HepG2 (cell line): Measurements from ENCODE around the gene SOST. TPM values are rescaled to one million over a fixed set of nuclear protein-coding genes. Genes with fewer than 3 reads are reported as not detected.

Experiments
- BHLHE40 ChIP-seq: IDR thresholded peaks from 2 replicates; pipeline ENCODE4 v1.6.1; 2011; ENCODE audit warnings: low read length, improper control_type of control experiment
- BRCA1 ChIP-seq: sonication (generic); formaldehyde crosslinking; IDR thresholded peaks from 2 replicates; pipeline ENCODE4 v1.4.0; 2020; ENCODE audit warnings: missing genetic modification reagents
- CBFB ChIP-seq: sonication (generic); formaldehyde crosslinking; IDR thresholded peaks from 2 replicates; pipeline ENCODE4 v1.4.0; 2020; ENCODE audit warnings: missing genetic modification reagents
- EEA1 ChIP-seq: sonication (generic); formaldehyde crosslinking; IDR thresholded peaks from 2 replicates; pipeline ENCODE4 v1.5.1; 2020; ENCODE audit warnings: mild to moderate bottlenecking, missing genetic modification reagents, borderline replicate concordance
- GFI1 ChIP-seq: sonication (generic); formaldehyde crosslinking; IDR thresholded peaks from 2 replicates; pipeline ENCODE4 v1.5.0; 2020; ENCODE audit warnings: missing genetic modification reagents, mild to moderate bottlenecking, borderline replicate concordance
- NR2F1 ChIP-seq, 2 experiments: fragments of 450-650 bp in 1 of 2; formaldehyde crosslinking in 1 of 2; IDR thresholded peaks; 2 replicates each; pipeline versions ENCODE4 v1.5.0 to v1.6.1; 2016 to 2020; ENCODE audit warnings: mild to moderate bottlenecking in 1 of 2, missing compliant biosample characterization in 1 of 2, missing genetic modification reagents in 1 of 2, moderate library complexity in 1 of 2
- SP140L ChIP-seq: sonication (generic); formaldehyde crosslinking; IDR thresholded peaks from 2 replicates; pipeline ENCODE4 v1.4.0; 2020; ENCODE audit warnings: missing genetic modification reagents, borderline replicate concordance
- ZNF329 ChIP-seq: sonication (generic); formaldehyde crosslinking; IDR thresholded peaks from 2 replicates; pipeline ENCODE4 v1.9.0; 2021; ENCODE audit warnings: low read depth, mild to moderate bottlenecking, missing genetic modification reagents
- ZNF614 ChIP-seq: IDR thresholded peaks from 2 replicates; pipeline ENCODE4 v1.6.1; 2018; ENCODE audit warnings: missing biosample characterization, missing genetic modification reagents, inconsistent platforms, borderline replicate concordance
- ZNF672 ChIP-seq: sonication (generic); formaldehyde crosslinking; IDR thresholded peaks from 2 replicates; pipeline ENCODE4 v1.8.1; 2022; ENCODE audit warnings: missing genetic modification reagents
- polyA plus RNA-seq, 8 experiments: library from polyadenylated mRNA; depleted of rRNA in 3 of 8; stranded (reverse) in 7 of 8; unstranded in 1 of 8; fragments of >200 nt; fragmentation: Illumina TruSeq in 4 of 8; extraction: Trizol in 4 of 8; gene quantifications; 2 replicates each; pipeline versions ENCODE4 v1.2.1 to v1.2.3, GENCODE V29; 2011 to 2016; ENCODE audit warnings: low read depth in 4 of 8, missing spikeins in 1 of 8, mixed read lengths in 1 of 8; ENCODE audit not compliant: insufficient read depth in 1 of 8
- total RNA-seq, 5 experiments: library from RNA; depleted of rRNA; stranded (reverse); fragments of >200 nt; fragmentation: Illumina TruSeq; extraction: Trizol; gene quantifications; 2 replicates each; pipeline ENCODE4 v1.2.3, GENCODE V29; 2016; ENCODE audit warnings: low read depth in 1 of 5
- TF ChIP-seq, protein P1 (sequence below): sonication (generic); formaldehyde crosslinking; IDR thresholded peaks from 2 replicates; pipeline ENCODE4 v1.4.0; 2020; ENCODE audit warnings: mild to moderate bottlenecking, low read depth, missing genetic modification reagents
- TF ChIP-seq, protein P2 (sequence below), 2 experiments: sonication (generic) in 1 of 2; formaldehyde crosslinking in 1 of 2; IDR thresholded peaks; 2 replicates each; pipeline versions ENCODE4 v1.4.0 to v1.6.1; 2016 to 2020; ENCODE audit warnings: borderline replicate concordance in 1 of 2, low read depth in 1 of 2, mild to moderate bottlenecking in 1 of 2, missing genetic modification reagents in 1 of 2
- TF ChIP-seq, protein P3 (sequence below): sonication (generic); formaldehyde crosslinking; IDR thresholded peaks from 2 replicates; pipeline ENCODE4 v1.5.1; 2020; ENCODE audit warnings: mild to moderate bottlenecking, missing genetic modification reagents, borderline replicate concordance
- TF ChIP-seq, protein P4 (sequence below): sonication (generic); formaldehyde crosslinking; IDR thresholded peaks from 2 replicates; pipeline ENCODE4 v1.5.0; 2020; ENCODE audit warnings: mild to moderate bottlenecking, missing genetic modification reagents, moderate library complexity

Gene SOST
- total and polyA plus RNA-seq, 2 of the 13 experiments (the other 11 are each of a cell fraction or from before 2014, with no cell fraction given): not detected

DNA sequence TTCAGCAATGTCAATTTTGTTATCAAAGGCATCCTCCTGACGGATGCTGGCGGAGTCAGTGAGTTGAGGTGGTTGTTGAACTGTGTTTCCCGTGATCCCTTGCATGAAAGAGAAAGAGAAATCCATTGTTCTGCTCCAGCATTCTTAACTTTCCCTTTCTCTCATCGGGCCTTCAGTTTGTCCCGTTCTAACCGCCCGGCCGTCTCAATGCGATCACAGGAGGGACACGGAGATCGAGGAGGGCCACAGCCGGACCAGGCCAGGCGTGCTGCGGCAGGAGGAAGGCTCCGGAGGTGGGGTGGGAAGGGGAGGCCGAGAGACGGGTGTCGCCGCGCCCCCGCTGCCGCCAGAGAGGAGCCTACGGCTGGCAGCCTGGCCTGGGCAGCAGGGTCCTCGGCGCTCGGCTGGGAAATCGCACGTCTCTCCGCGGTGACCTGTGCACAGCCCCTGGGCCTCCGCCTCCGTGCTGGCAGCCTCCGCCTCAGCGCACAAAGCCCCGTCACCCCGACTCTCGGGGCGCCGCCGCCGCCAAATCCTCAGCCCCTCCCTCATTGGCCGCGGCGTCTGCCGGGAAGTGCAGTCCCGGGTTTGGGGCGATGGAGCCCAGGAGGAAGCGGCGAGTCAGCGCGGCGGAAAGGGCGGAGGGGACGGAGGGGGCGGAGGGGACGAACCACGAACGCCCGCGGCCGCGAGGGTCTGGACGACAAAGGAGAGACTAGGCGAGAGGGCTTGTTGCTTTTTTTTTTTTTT is 38.1 kb downstream of the SOST start (continued):
- TF ChIP-seq CBFB (CRISPR knock-in tag): peak; percentile 13; the same call in 1 of the 2 replicates
- 0 out of 2 replicates have a peak, but pooled peaks have one; percentile 34 for TF ChIP-seq EEA1 (CRISPR knock-in tag)
- TF ChIP-seq, protein P1, sequence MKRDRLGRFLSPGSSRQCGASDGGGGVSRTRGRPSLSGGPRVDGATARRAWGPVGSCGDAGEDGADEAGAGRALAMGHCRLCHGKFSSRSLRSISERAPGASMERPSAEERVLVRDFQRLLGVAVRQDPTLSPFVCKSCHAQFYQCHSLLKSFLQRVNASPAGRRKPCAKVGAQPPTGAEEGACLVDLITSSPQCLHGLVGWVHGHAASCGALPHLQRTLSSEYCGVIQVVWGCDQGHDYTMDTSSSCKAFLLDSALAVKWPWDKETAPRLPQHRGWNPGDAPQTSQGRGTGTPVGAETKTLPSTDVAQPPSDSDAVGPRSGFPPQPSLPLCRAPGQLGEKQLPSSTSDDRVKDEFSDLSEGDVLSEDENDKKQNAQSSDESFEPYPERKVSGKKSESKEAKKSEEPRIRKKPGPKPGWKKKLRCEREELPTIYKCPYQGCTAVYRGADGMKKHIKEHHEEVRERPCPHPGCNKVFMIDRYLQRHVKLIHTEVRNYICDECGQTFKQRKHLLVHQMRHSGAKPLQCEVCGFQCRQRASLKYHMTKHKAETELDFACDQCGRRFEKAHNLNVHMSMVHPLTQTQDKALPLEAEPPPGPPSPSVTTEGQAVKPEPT: peak; percentile 52; the same call in 1 of the 2 replicates
- TF ChIP-seq, protein P2, sequence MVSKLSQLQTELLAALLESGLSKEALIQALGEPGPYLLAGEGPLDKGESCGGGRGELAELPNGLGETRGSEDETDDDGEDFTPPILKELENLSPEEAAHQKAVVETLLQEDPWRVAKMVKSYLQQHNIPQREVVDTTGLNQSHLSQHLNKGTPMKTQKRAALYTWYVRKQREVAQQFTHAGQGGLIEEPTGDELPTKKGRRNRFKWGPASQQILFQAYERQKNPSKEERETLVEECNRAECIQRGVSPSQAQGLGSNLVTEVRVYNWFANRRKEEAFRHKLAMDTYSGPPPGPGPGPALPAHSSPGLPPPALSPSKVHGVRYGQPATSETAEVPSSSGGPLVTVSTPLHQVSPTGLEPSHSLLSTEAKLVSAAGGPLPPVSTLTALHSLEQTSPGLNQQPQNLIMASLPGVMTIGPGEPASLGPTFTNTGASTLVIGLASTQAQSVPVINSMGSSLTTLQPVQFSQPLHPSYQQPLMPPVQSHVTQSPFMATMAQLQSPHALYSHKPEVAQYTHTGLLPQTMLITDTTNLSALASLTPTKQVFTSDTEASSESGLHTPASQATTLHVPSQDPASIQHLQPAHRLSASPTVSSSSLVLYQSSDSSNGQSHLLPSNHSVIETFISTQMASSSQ (IDR thresholded peaks at IDR 0.05; ENCODE audit: low read depth): no peak
- TF ChIP-seq, protein P2 (CRISPR knock-in tag; IDR thresholded peaks at IDR 0.05; ENCODE audit: borderline replicate concordance): peak; percentile 72; the same call in 1 of the 2 replicates
- no peak for TF ChIP-seq BHLHE40
- no peak for TF ChIP-seq NR2F1 (CRISPR knock-in tag; IDR thresholded peaks at IDR 0.05)
- TF ChIP-seq, protein P3, sequence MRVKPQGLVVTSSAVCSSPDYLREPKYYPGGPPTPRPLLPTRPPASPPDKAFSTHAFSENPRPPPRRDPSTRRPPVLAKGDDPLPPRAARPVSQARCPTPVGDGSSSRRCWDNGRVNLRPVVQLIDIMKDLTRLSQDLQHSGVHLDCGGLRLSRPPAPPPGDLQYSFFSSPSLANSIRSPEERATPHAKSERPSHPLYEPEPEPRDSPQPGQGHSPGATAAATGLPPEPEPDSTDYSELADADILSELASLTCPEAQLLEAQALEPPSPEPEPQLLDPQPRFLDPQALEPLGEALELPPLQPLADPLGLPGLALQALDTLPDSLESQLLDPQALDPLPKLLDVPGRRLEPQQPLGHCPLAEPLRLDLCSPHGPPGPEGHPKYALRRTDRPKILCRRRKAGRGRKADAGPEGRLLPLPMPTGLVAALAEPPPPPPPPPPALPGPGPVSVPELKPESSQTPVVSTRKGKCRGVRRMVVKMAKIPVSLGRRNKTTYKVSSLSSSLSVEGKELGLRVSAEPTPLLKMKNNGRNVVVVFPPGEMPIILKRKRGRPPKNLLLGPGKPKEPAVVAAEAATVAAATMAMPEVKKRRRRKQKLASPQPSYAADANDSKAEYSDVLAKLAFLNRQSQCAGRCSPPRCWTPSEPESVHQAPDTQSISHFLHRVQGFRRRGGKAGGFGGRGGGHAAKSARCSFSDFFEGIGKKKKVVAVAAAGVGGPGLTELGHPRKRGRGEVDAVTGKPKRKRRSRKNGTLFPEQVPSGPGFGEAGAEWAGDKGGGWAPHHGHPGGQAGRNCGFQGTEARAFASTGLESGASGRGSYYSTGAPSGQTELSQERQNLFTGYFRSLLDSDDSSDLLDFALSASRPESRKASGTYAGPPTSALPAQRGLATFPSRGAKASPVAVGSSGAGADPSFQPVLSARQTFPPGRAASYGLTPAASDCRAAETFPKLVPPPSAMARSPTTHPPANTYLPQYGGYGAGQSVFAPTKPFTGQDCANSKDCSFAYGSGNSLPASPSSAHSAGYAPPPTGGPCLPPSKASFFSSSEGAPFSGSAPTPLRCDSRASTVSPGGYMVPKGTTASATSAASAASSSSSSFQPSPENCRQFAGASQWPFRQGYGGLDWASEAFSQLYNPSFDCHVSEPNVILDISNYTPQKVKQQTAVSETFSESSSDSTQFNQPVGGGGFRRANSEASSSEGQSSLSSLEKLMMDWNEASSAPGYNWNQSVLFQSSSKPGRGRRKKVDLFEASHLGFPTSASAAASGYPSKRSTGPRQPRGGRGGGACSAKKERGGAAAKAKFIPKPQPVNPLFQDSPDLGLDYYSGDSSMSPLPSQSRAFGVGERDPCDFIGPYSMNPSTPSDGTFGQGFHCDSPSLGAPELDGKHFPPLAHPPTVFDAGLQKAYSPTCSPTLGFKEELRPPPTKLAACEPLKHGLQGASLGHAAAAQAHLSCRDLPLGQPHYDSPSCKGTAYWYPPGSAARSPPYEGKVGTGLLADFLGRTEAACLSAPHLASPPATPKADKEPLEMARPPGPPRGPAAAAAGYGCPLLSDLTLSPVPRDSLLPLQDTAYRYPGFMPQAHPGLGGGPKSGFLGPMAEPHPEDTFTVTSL: no peak
- no peak for TF ChIP-seq ZNF329 (CRISPR knock-in tag)
- no peak for TF ChIP-seq GFI1 (CRISPR knock-in tag)
- no peak for TF ChIP-seq SP140L
- TF ChIP-seq ZNF614 (CRISPR knock-in tag): no peak; the same call in 1 of the 2 replicates
- TF ChIP-seq BRCA1 (CRISPR knock-in tag): no peak; the same call in 1 of the 2 replicates
- no peak for TF ChIP-seq ZNF672
- TF ChIP-seq, protein P4, sequence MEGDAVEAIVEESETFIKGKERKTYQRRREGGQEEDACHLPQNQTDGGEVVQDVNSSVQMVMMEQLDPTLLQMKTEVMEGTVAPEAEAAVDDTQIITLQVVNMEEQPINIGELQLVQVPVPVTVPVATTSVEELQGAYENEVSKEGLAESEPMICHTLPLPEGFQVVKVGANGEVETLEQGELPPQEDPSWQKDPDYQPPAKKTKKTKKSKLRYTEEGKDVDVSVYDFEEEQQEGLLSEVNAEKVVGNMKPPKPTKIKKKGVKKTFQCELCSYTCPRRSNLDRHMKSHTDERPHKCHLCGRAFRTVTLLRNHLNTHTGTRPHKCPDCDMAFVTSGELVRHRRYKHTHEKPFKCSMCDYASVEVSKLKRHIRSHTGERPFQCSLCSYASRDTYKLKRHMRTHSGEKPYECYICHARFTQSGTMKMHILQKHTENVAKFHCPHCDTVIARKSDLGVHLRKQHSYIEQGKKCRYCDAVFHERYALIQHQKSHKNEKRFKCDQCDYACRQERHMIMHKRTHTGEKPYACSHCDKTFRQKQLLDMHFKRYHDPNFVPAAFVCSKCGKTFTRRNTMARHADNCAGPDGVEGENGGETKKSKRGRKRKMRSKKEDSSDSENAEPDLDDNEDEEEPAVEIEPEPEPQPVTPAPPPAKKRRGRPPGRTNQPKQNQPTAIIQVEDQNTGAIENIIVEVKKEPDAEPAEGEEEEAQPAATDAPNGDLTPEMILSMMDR (CRISPR knock-in tag): peak; percentile 6; the same call in 1 of the 2 replicates
